ENCODE data around the gene PPP4R1.

PPP4R1 gene

DNA sequence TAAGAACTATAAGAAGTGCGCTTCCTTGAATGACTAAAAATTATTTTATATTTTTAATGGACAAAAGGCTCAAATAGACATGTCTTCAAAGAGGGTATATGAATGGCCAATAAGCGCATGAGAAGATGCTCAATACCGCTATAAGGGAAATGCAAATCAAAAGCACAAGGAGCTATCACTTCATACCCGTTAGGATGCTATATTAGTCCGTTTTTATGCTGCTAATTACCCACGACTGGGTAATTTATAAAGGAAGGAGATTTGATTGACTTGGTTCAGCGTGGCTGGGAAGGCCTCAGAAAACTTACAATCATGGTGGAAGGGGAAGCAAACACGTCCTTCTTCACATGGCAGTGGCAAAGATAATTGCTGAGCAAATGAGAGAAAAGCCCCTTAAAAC, 20.5 kb upstream of the PPP4R1 start:
- Histone ChIP-seq H3K9me3 (replicated peaks in 1 of 2; ENCODE audit: control insufficient read depth in 2 of 2, insufficient read depth in 1 of 2, low read depth in 1 of 2, low read length in 2 of 2) (peaks cover 0 to 7% of the 10 kb centered on the region in 2 donors), H3K4me3 (ENCODE audit: low read length in 2 of 2) (no peak overlapping the region), H2BK15ac (ENCODE audit: low read length) (no peak overlapping the region), H3K9ac (ENCODE audit: low read depth, low read length, poor library complexity) (no peak overlapping the region), H3K36me3 (replicated peaks in 1 of 2; ENCODE audit: control insufficient read depth in 2 of 2, insufficient read depth in 2 of 2, low read length in 2 of 2) (no peaks in the 10 kb centered on the region), H3K27ac (replicated peaks; ENCODE audit: low read length) (no peak overlapping the region), H3K18ac (ENCODE audit: low read length) (no peak overlapping the region), H4K91ac (ENCODE audit: low read depth, low read length, poor library complexity) (no peak overlapping the region), H2AK5ac (ENCODE audit: low read depth, low read length) (no peak overlapping the region), H4K8ac (ENCODE audit: low read depth, low read length) (no peak overlapping the region), H2BK120ac (ENCODE audit: low read depth, low read length) (no peak overlapping the region), H2BK5ac (ENCODE audit: low read length) (no peak overlapping the region), H3K14ac (ENCODE audit: low read length) (no peak overlapping the region), H2AFZ (ENCODE audit: low read length) (no peak overlapping the region), H3K4me2 (ENCODE audit: insufficient read depth, low read length, poor library complexity, severe bottlenecking) (no peak overlapping the region), H3K79me1 (ENCODE audit: low read depth, low read length) (no peaks in the 10 kb centered on the region), H2BK12ac (ENCODE audit: low read length) (no peak overlapping the region), H3K4ac (ENCODE audit: low read length) (no peak overlapping the region), H3K4me1 (ENCODE audit: control insufficient read depth in 2 of 2, insufficient read depth in 1 of 2, low read depth in 1 of 2, low read length in 2 of 2) (peaks cover 0 to 2% of the 10 kb centered on the region in 2 donors), H3K27me3 (ENCODE audit: control insufficient read depth in 3 of 3, insufficient read depth in 3 of 3, low read depth in 1 of 3, low read length in 3 of 3) (no peaks in the 10 kb centered on the region), H3K23ac (ENCODE audit: low read depth, low read length, poor library complexity) (no peak overlapping the region)
- no CpG with 5 or more reads among the region's 8 CpGs for WGBS, 2 donors (ENCODE audit: extremely low coverage in 2 of 2, insufficient read length in 2 of 2, insufficient replicate concordance in 1 of 2)
- no peak for DNase-seq (ENCODE audit: low spot score)

DNA sequence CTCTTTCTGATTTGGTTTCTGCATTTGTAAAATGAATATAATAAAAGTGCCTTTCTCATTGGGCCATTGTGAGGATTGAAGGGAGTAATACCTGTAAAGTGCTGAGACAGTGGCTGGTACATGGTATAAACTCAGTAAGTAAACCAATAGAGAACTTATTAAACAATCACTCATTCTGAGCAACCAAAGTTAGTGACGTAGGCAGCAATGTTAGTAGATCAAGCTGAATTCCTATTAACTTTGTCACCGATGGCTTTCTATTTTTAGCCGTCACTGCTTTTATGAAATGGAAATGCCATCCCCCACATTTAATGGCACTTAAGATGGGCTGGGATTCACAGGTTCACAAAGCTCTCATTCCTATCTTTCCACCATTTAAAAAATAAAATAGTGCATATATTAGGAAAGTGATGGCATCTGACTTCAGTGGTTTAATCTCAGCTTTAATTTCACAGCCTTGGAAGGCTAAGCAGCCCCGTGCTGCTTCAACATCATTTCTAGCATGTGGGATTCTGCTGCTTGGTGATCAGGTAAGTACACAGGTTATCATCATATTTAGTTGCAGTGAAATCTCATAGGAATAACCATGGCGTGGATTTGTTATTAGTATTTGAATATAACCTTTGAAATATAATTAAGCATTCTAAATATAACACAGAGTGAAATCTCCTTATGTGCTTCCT, 17.6 kb upstream of the PPP4R1 start:
- no peak overlapping the region for H4K91ac ChIP-seq (ENCODE audit: low read depth, low read length, poor library complexity)
- no peak overlapping the region for H2AK5ac ChIP-seq (ENCODE audit: low read depth, low read length)
- H2BK12ac ChIP-seq (ENCODE audit: low read length), result no peak overlapping the region
- H3K4me2 ChIP-seq (ENCODE audit: insufficient read depth, low read length, poor library complexity, severe bottlenecking), result no peak overlapping the region
- H3K4ac ChIP-seq (ENCODE audit: low read length), result no peak overlapping the region
- no peak overlapping the region for H2BK120ac ChIP-seq (ENCODE audit: low read depth, low read length)
- H3K27ac ChIP-seq (replicated peaks; ENCODE audit: low read length), result no peak overlapping the region
- no peaks in the 10 kb centered on the region for H3K36me3 ChIP-seq (replicated peaks in 1 of 2; ENCODE audit: control insufficient read depth in 2 of 2, insufficient read depth in 2 of 2, low read length in 2 of 2)
- no peak overlapping the region for H3K23ac ChIP-seq (ENCODE audit: low read depth, low read length, poor library complexity)
- H2AFZ ChIP-seq (ENCODE audit: low read length), result no peak overlapping the region
- H3K9ac ChIP-seq (ENCODE audit: low read depth, low read length, poor library complexity), result no peak overlapping the region
- no CpG with 5 or more reads among the region's 5 CpGs for whole genome bisulfite sequencing, 2 donors (ENCODE audit: extremely low coverage in 2 of 2, insufficient read length in 2 of 2, insufficient replicate concordance in 1 of 2)
- no peak overlapping the region for H4K8ac ChIP-seq (ENCODE audit: low read depth, low read length)
- peaks cover 0 to 3% of the 10 kb centered on the region in 2 donors for H3K4me1 ChIP-seq (ENCODE audit: control insufficient read depth in 2 of 2, insufficient read depth in 1 of 2, low read depth in 1 of 2, low read length in 2 of 2)
- no peaks in the 10 kb centered on the region for H3K27me3 ChIP-seq (ENCODE audit: control insufficient read depth in 3 of 3, insufficient read depth in 3 of 3, low read depth in 1 of 3, low read length in 3 of 3)
- H2BK5ac ChIP-seq (ENCODE audit: low read length), result no peak overlapping the region
- no peak overlapping the region for H3K18ac ChIP-seq (ENCODE audit: low read length)
- H2BK15ac ChIP-seq (ENCODE audit: low read length), result no peak overlapping the region
- H3K9me3 ChIP-seq (replicated peaks in 1 of 2; ENCODE audit: control insufficient read depth in 2 of 2, insufficient read depth in 1 of 2, low read depth in 1 of 2, low read length in 2 of 2), result peaks cover 0 to 7% of the 10 kb centered on the region in 2 donors
- H3K4me3 ChIP-seq (ENCODE audit: low read length in 2 of 2), result no peak overlapping the region
- no peak overlapping the region for H3K14ac ChIP-seq (ENCODE audit: low read length)
- H3K79me1 ChIP-seq (ENCODE audit: low read depth, low read length), result no peaks in the 10 kb centered on the region
- no peak for DNase-seq (ENCODE audit: low spot score)

DNA sequence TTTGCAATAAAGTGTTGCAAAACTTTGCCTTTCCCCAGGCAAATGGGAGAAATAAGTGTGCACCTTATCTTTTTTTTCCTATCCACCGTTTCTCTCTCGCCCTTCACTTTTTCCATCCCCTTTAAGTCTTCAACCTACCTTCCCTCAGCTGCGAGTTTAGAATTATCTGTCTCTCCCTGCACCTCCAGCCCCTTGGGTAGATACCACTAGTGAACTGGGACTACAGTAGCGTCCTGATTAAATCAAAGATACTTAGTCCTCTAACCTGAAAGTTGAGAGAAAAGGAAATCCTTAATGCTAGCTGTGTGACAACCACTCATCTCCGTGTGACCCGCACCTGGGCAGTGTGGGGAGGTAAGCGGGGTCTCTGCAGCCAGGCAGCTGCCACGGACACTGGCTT, 16.1 kb upstream of the PPP4R1 start:
- no peak overlapping the region for H2BK120ac ChIP-seq (ENCODE audit: low read depth, low read length)
- H2BK15ac ChIP-seq (ENCODE audit: low read length), result no peak overlapping the region
- no peak overlapping the region for H2AK5ac ChIP-seq (ENCODE audit: low read depth, low read length)
- H3K4me3 ChIP-seq (ENCODE audit: low read length in 2 of 2), result no peak overlapping the region
- H3K27ac ChIP-seq (replicated peaks; ENCODE audit: low read length), result no peak overlapping the region
- H2AFZ ChIP-seq (ENCODE audit: low read length), result no peak overlapping the region
- no peaks in the 10 kb centered on the region for H3K27me3 ChIP-seq (ENCODE audit: control insufficient read depth in 3 of 3, insufficient read depth in 3 of 3, low read depth in 1 of 3, low read length in 3 of 3)
- no peak overlapping the region for H4K8ac ChIP-seq (ENCODE audit: low read depth, low read length)
- WGBS, 2 donors (ENCODE audit: extremely low coverage in 2 of 2, insufficient read length in 2 of 2, insufficient replicate concordance in 1 of 2), result 100% methylated on average over 2 of the region's 8 CpGs; no CpG with 5 or more reads in 1 of the 2 donors
- no peaks in the 10 kb centered on the region for H3K36me3 ChIP-seq (replicated peaks in 1 of 2; ENCODE audit: control insufficient read depth in 2 of 2, insufficient read depth in 2 of 2, low read length in 2 of 2)
- DNase-seq (ENCODE audit: low spot score), result no peak
- H3K23ac ChIP-seq (ENCODE audit: low read depth, low read length, poor library complexity), result no peak overlapping the region
- H2BK12ac ChIP-seq (ENCODE audit: low read length), result no peak overlapping the region
- no peak overlapping the region for H3K4me2 ChIP-seq (ENCODE audit: insufficient read depth, low read length, poor library complexity, severe bottlenecking)
- H3K9me3 ChIP-seq (replicated peaks in 1 of 2; ENCODE audit: control insufficient read depth in 2 of 2, insufficient read depth in 1 of 2, low read depth in 1 of 2, low read length in 2 of 2), result no peaks in the 10 kb centered on the region
- no peak overlapping the region for H2BK5ac ChIP-seq (ENCODE audit: low read length)
- H3K9ac ChIP-seq (ENCODE audit: low read depth, low read length, poor library complexity), result no peak overlapping the region
- H3K4me1 ChIP-seq (ENCODE audit: control insufficient read depth in 2 of 2, insufficient read depth in 1 of 2, low read depth in 1 of 2, low read length in 2 of 2), result peaks cover 0 to 3% of the 10 kb centered on the region in 2 donors
- no peak overlapping the region for H3K4ac ChIP-seq (ENCODE audit: low read length)
- no peaks in the 10 kb centered on the region for H3K79me1 ChIP-seq (ENCODE audit: low read depth, low read length)
- H4K91ac ChIP-seq (ENCODE audit: low read depth, low read length, poor library complexity), result no peak overlapping the region
- no peak overlapping the region for H3K18ac ChIP-seq (ENCODE audit: low read length)
- H3K14ac ChIP-seq (ENCODE audit: low read length), result no peak overlapping the region

DNA sequence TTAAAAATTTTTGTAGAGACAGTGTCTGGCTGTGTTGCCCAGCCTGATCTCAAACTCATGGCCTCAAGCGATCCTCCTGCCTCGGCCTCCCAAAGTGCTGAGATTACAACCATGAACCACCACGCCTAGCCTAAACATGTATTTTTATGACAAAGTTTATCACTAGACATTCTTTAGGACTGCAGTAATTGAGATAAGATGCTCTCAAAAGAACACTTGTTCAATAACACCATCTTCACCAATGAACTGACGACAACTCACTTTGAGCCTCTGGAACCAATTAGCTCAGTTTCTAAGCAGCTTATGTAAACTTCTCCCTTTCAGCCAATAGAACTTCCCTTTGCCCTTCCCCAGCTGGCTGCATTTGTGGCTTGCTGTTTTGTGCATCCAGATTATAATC, 15.3 kb upstream of the PPP4R1 start:
- no peak overlapping the region for H2BK12ac ChIP-seq (ENCODE audit: low read length)
- no peak overlapping the region for H3K27ac ChIP-seq (replicated peaks; ENCODE audit: low read length)
- no peaks in the 10 kb centered on the region for H3K9me3 ChIP-seq (replicated peaks in 1 of 2; ENCODE audit: control insufficient read depth in 2 of 2, insufficient read depth in 1 of 2, low read depth in 1 of 2, low read length in 2 of 2)
- H3K4me1 ChIP-seq (ENCODE audit: control insufficient read depth in 2 of 2, insufficient read depth in 1 of 2, low read depth in 1 of 2, low read length in 2 of 2), result peaks cover 0 to 3% of the 10 kb centered on the region in 2 donors
- no peak overlapping the region for H2AK5ac ChIP-seq (ENCODE audit: low read depth, low read length)
- no peak overlapping the region for H3K4me2 ChIP-seq (ENCODE audit: insufficient read depth, low read length, poor library complexity, severe bottlenecking)
- H4K8ac ChIP-seq (ENCODE audit: low read depth, low read length), result no peak overlapping the region
- no peak overlapping the region for H2BK15ac ChIP-seq (ENCODE audit: low read length)
- H3K36me3 ChIP-seq (replicated peaks in 1 of 2; ENCODE audit: control insufficient read depth in 2 of 2, insufficient read depth in 2 of 2, low read length in 2 of 2), result no peaks in the 10 kb centered on the region
- no peak overlapping the region for H2BK120ac ChIP-seq (ENCODE audit: low read depth, low read length)
- no peak overlapping the region for H3K23ac ChIP-seq (ENCODE audit: low read depth, low read length, poor library complexity)
- H2BK5ac ChIP-seq (ENCODE audit: low read length), result no peak overlapping the region
- H3K79me1 ChIP-seq (ENCODE audit: low read depth, low read length), result no peaks in the 10 kb centered on the region
- H3K9ac ChIP-seq (ENCODE audit: low read depth, low read length, poor library complexity), result no peak overlapping the region
- H2AFZ ChIP-seq (ENCODE audit: low read length), result no peak overlapping the region
- H3K4me3 ChIP-seq (ENCODE audit: low read length in 2 of 2), result no peak overlapping the region
- no peak overlapping the region for H4K91ac ChIP-seq (ENCODE audit: low read depth, low read length, poor library complexity)
- no peak overlapping the region for H3K14ac ChIP-seq (ENCODE audit: low read length)
- no peak overlapping the region for H3K18ac ChIP-seq (ENCODE audit: low read length)
- no peaks in the 10 kb centered on the region for H3K27me3 ChIP-seq (ENCODE audit: control insufficient read depth in 3 of 3, insufficient read depth in 3 of 3, low read depth in 1 of 3, low read length in 3 of 3)
- DNase-seq (ENCODE audit: low spot score), result no peak
- H3K4ac ChIP-seq (ENCODE audit: low read length), result no peak overlapping the region
- no CpG with 5 or more reads among the region's 4 CpGs for WGBS, 2 donors (ENCODE audit: extremely low coverage in 2 of 2, insufficient read length in 2 of 2, insufficient replicate concordance in 1 of 2)

All from neuronal stem cell (in vitro differentiated cells).